ENCODE measurements around the gene OR13G1. TPM values are rescaled to one million over a fixed set of nuclear protein-coding genes. Genes with fewer than 3 reads are reported as not detected.
"Not testable (repeated sequence)": the region's sequence is repeated elsewhere in the genome, so short reads cannot be mapped to it uniquely, and the experiment has no call there.

OR13G1 gene, protein sequence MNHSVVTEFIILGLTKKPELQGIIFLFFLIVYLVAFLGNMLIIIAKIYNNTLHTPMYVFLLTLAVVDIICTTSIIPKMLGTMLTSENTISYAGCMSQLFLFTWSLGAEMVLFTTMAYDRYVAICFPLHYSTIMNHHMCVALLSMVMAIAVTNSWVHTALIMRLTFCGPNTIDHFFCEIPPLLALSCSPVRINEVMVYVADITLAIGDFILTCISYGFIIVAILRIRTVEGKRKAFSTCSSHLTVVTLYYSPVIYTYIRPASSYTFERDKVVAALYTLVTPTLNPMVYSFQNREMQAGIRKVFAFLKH
- not detected for polyA plus RNA-seq (2013, experiment 1 of 4)
- not detected for polyA plus RNA-seq (2013, experiment 2 of 4)
- polyA plus RNA-seq (2013, experiment 3 of 4): not detected
- not detected for polyA plus RNA-seq (2013, experiment 4 of 4)

DNA sequence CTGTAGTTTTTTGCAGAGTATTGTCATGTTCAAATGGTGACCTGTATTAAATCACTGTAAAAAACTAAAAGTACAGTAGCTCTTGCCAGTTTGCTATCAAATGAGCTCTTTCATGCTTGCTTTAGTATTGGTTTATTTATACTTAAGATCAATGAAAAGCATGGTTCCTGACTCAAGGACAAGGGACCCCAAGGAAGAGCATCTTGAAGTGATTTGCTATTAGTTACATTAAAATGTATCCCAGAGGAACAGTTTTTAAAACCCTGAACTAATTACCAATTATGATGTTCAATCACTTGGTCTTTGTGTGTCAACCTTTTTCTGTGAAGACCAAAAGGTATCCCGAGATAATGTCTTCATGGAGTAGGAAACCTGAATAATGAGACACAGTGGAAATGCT, at the start of gene OR13G1:
Gene OR13G1, minus strand, starts transcription at position 101 of the 400 bp plus-strand sequence. CDS start 6,698 bp downstream, outside the sequence.
- WGBS, 2 experiments: 86 to 97% methylated on average over 1 of the region's 1 CpG
- Histone ChIP-seq H3K27ac (ENCODE audit: insufficient read depth, low read depth, low read length, poor library complexity, severe bottlenecking) (no peak within 1 kb of the TSS), H3K27me3 (ENCODE audit: control insufficient read depth, insufficient read depth, low read length, poor library complexity, severe bottlenecking) (no peaks in the 10 kb centered on the region), H3K4me3 (ENCODE audit: insufficient read depth, low read depth, low read length) (no peak within 1 kb of the TSS), H3K36me3 (ENCODE audit: control insufficient read depth, insufficient read depth, low read length) (no peaks in the 10 kb centered on the region), H3K4me1 (ENCODE audit: control insufficient read depth, insufficient read depth, low read length) (no peaks in the 10 kb centered on the region), H3K9me3 (ENCODE audit: control insufficient read depth, low read length) (no peaks in the 10 kb centered on the region)

DNA sequence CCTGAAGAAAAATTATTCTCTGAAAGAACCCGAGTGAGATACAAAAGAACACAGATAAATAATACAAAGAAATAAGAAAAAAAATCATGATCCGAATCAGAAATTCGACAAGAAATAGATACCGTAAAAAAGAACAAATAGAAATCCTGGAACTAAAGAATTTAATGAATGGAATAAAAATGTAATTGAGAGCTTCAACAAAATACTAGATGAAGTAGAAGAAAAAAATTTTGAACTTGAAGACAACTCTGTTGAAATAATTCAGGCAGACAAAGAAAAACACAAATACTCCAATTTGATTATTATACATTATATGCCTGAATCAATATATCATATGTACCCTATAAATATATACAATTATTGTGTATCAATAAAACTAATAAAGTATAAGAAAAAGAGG, 41.7 kb upstream of the OR13G1 start:
- no peaks in the 10 kb centered on the region for H3K27me3 ChIP-seq (ENCODE audit: control insufficient read depth, insufficient read depth, low read length, poor library complexity, severe bottlenecking)
- H3K27ac ChIP-seq (ENCODE audit: insufficient read depth, low read depth, low read length, poor library complexity, severe bottlenecking): no peak overlapping the region
- H3K9me3 ChIP-seq (ENCODE audit: control insufficient read depth, low read length): no peaks in the 10 kb centered on the region
- no peaks in the 10 kb centered on the region for H3K36me3 ChIP-seq (ENCODE audit: control insufficient read depth, insufficient read depth, low read length)
- WGBS, 2 experiments: 94 to 100% methylated on average over 3 of the region's 4 CpGs
- no peak overlapping the region for H3K4me3 ChIP-seq (ENCODE audit: insufficient read depth, low read depth, low read length)
- H3K4me1 ChIP-seq (ENCODE audit: control insufficient read depth, insufficient read depth, low read length): no peaks in the 10 kb centered on the region

DNA sequence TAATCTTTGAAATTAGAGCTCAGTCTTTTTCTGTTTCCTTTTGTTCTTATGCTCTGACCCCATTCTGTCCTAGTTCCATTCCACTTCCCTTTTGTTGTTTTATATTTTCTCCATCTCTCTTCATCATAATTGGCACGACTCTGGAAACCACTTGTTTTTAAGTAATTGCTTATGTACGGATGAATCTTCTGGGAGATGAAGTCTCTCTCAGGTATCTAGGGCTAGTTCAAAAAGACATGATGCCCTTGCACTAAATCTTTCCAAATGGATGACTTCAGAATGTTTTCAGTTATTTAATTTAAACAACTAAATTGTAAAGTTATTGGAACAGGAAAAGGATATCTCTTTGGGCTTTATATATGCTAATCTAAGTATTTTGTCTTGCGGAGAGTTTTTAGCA, 37.0 kb upstream of the OR13G1 start, which contains the start of gene OR6F1:
Gene OR6F1, minus strand, starts transcription at position 101 of the 400 bp plus-strand sequence. CDS start 3,891 bp downstream, outside the sequence.
- no peaks in the 10 kb centered on the region for H3K4me1 ChIP-seq (ENCODE audit: control insufficient read depth, insufficient read depth, low read length)
- H3K36me3 ChIP-seq (ENCODE audit: control insufficient read depth, insufficient read depth, low read length): no peaks in the 10 kb centered on the region
- no peaks in the 10 kb centered on the region for H3K9me3 ChIP-seq (ENCODE audit: control insufficient read depth, low read length)
- no peak within 1 kb of the TSS for H3K4me3 ChIP-seq (ENCODE audit: insufficient read depth, low read depth, low read length)
- no peak within 1 kb of the TSS for H3K27ac ChIP-seq (ENCODE audit: insufficient read depth, low read depth, low read length, poor library complexity, severe bottlenecking)
- 56 to 88% methylated on average over 2 to 3 of the region's 3 CpGs for WGBS, 2 experiments
- H3K27me3 ChIP-seq (ENCODE audit: control insufficient read depth, insufficient read depth, low read length, poor library complexity, severe bottlenecking): no peaks in the 10 kb centered on the region

DNA sequence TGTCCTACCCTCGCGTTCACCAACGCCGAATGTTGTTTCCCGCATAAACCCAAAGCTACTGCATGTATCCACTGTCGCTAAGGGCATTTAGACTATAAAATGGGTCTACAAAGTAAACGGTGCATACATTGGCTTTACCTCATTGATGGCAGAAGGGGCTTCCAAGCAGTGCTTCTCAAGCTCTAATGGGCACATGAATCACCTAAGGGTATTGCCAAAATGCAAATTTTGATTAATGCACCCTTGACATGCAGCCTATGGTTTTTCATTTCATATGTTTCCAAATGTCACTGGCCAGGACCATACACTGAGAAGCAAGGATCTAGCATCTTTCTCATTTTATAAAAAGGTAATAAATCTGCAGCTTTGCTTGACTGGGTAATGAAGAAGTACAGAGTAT, 34.2 kb upstream of the OR13G1 start:
- no peaks in the 10 kb centered on the region for H3K9me3 ChIP-seq (ENCODE audit: control insufficient read depth, low read length)
- H3K4me1 ChIP-seq (ENCODE audit: control insufficient read depth, insufficient read depth, low read length): no peaks in the 10 kb centered on the region
- no peaks in the 10 kb centered on the region for H3K27me3 ChIP-seq (ENCODE audit: control insufficient read depth, insufficient read depth, low read length, poor library complexity, severe bottlenecking)
- H3K4me3 ChIP-seq (ENCODE audit: insufficient read depth, low read depth, low read length): no peak overlapping the region
- 92 to 93% methylated on average over 7 of the region's 7 CpGs for WGBS, 2 experiments
- no peak overlapping the region for H3K27ac ChIP-seq (ENCODE audit: insufficient read depth, low read depth, low read length, poor library complexity, severe bottlenecking)
- H3K36me3 ChIP-seq (ENCODE audit: control insufficient read depth, insufficient read depth, low read length): no peaks in the 10 kb centered on the region

DNA sequence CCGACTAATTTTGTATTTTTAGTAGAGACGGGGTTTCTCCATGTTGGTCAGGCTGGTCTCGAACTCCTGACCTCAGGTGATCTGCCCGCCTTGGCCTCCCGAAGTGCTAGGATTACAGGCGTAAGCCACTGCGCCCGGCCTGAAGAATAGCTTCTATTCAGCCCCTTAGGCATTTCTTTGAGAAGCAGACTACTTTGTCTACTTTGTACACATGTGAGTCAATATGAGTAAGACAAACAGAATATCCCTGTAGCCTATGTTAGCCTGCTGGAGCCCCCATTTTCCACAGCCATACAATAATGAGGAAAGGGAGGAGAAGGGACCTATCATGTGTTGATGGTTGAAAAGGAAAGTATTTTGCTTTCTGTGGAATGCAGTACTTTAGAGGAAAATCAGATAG, 31.1 kb upstream of the OR13G1 start:
- H3K9me3 ChIP-seq (ENCODE audit: control insufficient read depth, low read length); H3K27ac ChIP-seq (ENCODE audit: insufficient read depth, low read depth, low read length, poor library complexity, severe bottlenecking): not testable (repeated sequence)
- 85 to 91% methylated on average over 8 of the region's 8 CpGs for WGBS, 2 experiments

DNA sequence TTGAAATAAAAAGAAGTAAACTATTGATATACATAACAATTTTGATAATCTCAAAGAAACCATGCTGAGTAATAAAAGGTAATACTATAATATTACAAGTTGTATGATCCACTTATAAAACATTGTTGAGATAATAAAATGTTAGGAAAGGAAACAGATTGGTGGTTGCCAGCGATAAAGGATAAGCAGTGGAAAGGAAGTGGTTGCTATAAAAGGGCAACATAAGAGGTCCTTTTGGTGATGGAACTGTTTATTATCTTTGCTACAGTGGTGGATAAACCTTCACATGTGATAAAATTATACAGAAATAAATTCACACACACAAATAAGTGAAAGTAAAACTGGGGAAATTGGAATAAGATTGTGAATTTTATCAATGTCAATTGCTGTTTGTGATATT, 21.8 kb upstream of the OR13G1 start:
- H3K9me3 ChIP-seq (ENCODE audit: control insufficient read depth, low read length): peaks cover 2% of the 10 kb centered on the region
- no peak overlapping the region for H3K27ac ChIP-seq (ENCODE audit: insufficient read depth, low read depth, low read length, poor library complexity, severe bottlenecking)
- WGBS, 2 experiments: 85% methylated on average over 1 of the region's 1 CpG
- no peaks in the 10 kb centered on the region for H3K27me3 ChIP-seq (ENCODE audit: control insufficient read depth, insufficient read depth, low read length, poor library complexity, severe bottlenecking)
- H3K4me1 ChIP-seq (ENCODE audit: control insufficient read depth, insufficient read depth, low read length): no peaks in the 10 kb centered on the region
- H3K4me3 ChIP-seq (ENCODE audit: insufficient read depth, low read depth, low read length): no peak overlapping the region
- H3K36me3 ChIP-seq (ENCODE audit: control insufficient read depth, insufficient read depth, low read length): no peaks in the 10 kb centered on the region

More for the DNA sequence above, 31.1 kb upstream of the OR13G1 start:
- H3K36me3 ChIP-seq (ENCODE audit: control insufficient read depth, insufficient read depth, low read length); H3K4me1 ChIP-seq (ENCODE audit: control insufficient read depth, insufficient read depth, low read length); H3K4me3 ChIP-seq (ENCODE audit: insufficient read depth, low read depth, low read length); H3K27me3 ChIP-seq (ENCODE audit: control insufficient read depth, insufficient read depth, low read length, poor library complexity, severe bottlenecking): not testable (repeated sequence)

DNA sequence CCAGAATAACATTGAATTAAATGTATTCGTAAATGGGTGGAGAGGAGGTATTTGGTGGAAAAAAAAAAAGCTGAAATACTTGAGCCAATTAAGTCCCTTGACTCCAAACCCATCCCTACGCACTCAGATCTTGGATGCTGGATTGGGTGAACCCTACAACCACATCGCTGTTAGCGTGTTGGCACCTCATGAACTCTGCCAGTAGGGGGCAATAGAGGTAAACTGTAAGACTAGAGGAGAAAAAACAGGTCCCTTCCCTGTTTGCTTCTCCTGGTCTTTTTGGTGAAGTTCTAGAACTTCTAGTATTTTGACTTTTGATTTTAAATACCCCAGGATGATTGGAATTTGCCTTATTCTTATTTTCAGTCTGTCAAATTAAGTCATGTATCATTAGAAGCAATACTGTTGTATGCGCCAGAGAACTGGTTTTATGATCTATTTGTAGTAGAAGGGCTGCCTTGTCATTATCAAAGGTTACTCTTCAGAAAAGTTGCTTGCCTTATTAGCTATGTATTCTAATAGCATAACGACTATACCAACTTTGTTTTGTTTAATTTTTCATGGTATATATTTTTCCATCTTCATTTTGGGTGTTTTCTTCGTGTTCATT, 1.9 kb upstream of the OR13G1 start:
- H3K4me3 ChIP-seq (ENCODE audit: insufficient read depth, low read depth, low read length): no peak overlapping the region
- 26 to 32% methylated on average over 4 to 5 of the region's 7 CpGs for WGBS, 2 experiments

DNA sequence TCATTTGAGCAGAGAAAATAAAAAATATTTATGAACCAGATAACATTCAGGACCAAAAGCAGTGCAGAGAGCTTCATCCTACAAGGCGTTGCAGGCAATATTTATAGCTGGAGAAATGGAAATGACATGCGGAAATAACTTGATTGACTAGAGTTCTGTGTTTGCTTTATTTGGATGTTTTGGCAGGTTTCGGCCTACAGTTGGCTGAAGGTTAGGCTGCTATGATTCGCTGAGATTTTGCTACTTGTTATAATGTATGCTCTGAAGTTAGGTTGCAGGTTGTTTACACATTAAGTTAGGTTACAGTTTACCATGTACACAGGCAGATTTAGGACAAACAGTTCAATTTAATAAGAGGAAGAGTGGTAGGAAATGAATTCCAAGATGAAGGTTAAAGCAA, 632 bp upstream of the OR13G1 start:
- Histone ChIP-seq H3K4me1 (ENCODE audit: control insufficient read depth, insufficient read depth, low read length) (no peaks in the 10 kb centered on the region), H3K4me3 (ENCODE audit: insufficient read depth, low read depth, low read length) (no peak overlapping the region), H3K36me3 (ENCODE audit: control insufficient read depth, insufficient read depth, low read length) (no peaks in the 10 kb centered on the region), H3K27me3 (ENCODE audit: control insufficient read depth, insufficient read depth, low read length, poor library complexity, severe bottlenecking) (no peaks in the 10 kb centered on the region), H3K27ac (ENCODE audit: insufficient read depth, low read depth, low read length, poor library complexity, severe bottlenecking) (no peak overlapping the region), H3K9me3 (ENCODE audit: control insufficient read depth, low read length) (no peaks in the 10 kb centered on the region)
- WGBS, 2 experiments: 89 to 90% methylated on average over 4 of the region's 4 CpGs

More for the DNA sequence above, 1.9 kb upstream of the OR13G1 start:
- H3K36me3 ChIP-seq (ENCODE audit: control insufficient read depth, insufficient read depth, low read length): no peaks in the 10 kb centered on the region
- no peaks in the 10 kb centered on the region for H3K9me3 ChIP-seq (ENCODE audit: control insufficient read depth, low read length)
- no peak overlapping the region for H3K27ac ChIP-seq (ENCODE audit: insufficient read depth, low read depth, low read length, poor library complexity, severe bottlenecking)
- H3K27me3 ChIP-seq (ENCODE audit: control insufficient read depth, insufficient read depth, low read length, poor library complexity, severe bottlenecking): no peaks in the 10 kb centered on the region
- no peaks in the 10 kb centered on the region for H3K4me1 ChIP-seq (ENCODE audit: control insufficient read depth, insufficient read depth, low read length)

DNA sequence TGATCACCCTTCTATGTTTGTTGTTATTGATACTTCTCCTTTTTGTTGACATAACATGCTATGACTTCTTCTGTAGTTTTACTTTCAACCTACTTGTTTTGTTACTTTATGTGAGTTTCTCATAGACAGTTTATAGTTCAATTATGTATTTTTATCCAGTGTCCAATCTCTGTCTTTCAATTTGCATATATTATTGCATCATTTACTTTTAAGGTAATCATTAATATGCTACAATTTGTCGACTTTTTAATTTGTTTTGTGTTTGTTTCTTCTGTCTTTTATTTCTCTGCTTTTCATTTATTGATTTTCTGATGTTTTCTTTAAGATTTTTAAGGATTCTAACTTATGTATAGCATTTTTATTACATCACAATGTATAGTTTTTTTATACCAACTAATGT, 10.3 kb downstream of the OR13G1 start:
- WGBS, 2 experiments: no CpG with 5 or more reads among the region's 1 CpG
- no peaks in the 10 kb centered on the region for H3K4me1 ChIP-seq (ENCODE audit: control insufficient read depth, insufficient read depth, low read length)
- H3K27me3 ChIP-seq (ENCODE audit: control insufficient read depth, insufficient read depth, low read length, poor library complexity, severe bottlenecking): no peaks in the 10 kb centered on the region
- H3K4me3 ChIP-seq (ENCODE audit: insufficient read depth, low read depth, low read length): no peak overlapping the region
- no peaks in the 10 kb centered on the region for H3K36me3 ChIP-seq (ENCODE audit: control insufficient read depth, insufficient read depth, low read length)
- H3K27ac ChIP-seq (ENCODE audit: insufficient read depth, low read depth, low read length, poor library complexity, severe bottlenecking): no peak overlapping the region
- H3K9me3 ChIP-seq (ENCODE audit: control insufficient read depth, low read length): no peaks in the 10 kb centered on the region

DNA sequence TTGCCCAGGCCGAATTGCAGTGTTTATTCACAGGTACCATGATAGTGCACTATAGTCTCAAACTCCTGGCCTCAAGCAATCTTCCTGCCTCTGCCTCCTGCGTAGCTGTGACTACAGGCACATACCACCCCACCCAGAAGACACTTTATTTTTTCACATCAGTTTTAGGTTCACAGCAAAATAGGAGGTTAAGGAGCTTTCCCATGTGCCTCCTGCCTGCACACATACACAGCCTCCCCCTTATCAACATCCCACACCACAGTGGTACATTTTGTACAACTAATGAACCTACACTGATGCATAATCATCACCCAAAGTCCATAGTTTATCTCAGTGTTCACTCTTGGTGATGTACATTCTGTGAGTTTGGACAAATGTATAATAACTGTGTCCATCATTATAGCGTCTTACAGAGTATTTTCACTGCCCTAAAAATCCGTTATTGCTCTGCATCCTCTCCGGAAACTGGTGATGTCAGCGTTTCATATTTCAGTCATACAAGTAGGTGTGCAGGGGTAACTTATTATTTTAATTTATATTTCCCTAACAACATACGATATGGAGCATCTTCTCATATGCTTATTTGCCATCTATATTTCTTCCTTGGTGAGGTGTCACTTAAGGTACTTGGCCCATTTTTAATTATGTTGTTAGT, 23.2 kb downstream of the OR13G1 start:
- WGBS, 2 experiments: 92 to 93% methylated on average over 5 to 6 of the region's 7 CpGs
- no peaks in the 10 kb centered on the region for H3K4me1 ChIP-seq (ENCODE audit: control insufficient read depth, insufficient read depth, low read length)
- H3K27ac ChIP-seq (ENCODE audit: insufficient read depth, low read depth, low read length, poor library complexity, severe bottlenecking): no peak overlapping the region
- no peaks in the 10 kb centered on the region for H3K27me3 ChIP-seq (ENCODE audit: control insufficient read depth, insufficient read depth, low read length, poor library complexity, severe bottlenecking)
- H3K36me3 ChIP-seq (ENCODE audit: control insufficient read depth, insufficient read depth, low read length): no peaks in the 10 kb centered on the region
- no peaks in the 10 kb centered on the region for H3K9me3 ChIP-seq (ENCODE audit: control insufficient read depth, low read length)
- no peak overlapping the region for H3K4me3 ChIP-seq (ENCODE audit: insufficient read depth, low read depth, low read length)
